ENCODE data around the gene CDK14. TPM values are rescaled to one million over a fixed set of nuclear protein-coding genes. Genes with fewer than 3 reads are reported as not detected.

CDK14 gene
- total RNA-seq, 1 donor from 2014 or later: 64.6 TPM

- no peaks in the 10 kb centered on the region for H3K4me1 Mint-ChIP-seq
- DNase-seq (ENCODE audit: low spot score in 2 of 2, unreplicated experiment in 2 of 2): no peak
- no peaks in the 10 kb centered on the region for H3K27me3 Mint-ChIP-seq (ENCODE audit: low read depth)
- H3K36me3 Mint-ChIP-seq: peaks cover 28% of the 10 kb centered on the region
- peaks cover 20% of the 10 kb centered on the region for H3K9me3 Mint-ChIP-seq
- TF ChIP-seq CTCF (IDR thresholded peaks at IDR 0.05; ENCODE audit: unreplicated experiment): no peak
- H3K27ac Mint-ChIP-seq: no peak overlapping the region
- H3K4me3 Mint-ChIP-seq: no peak overlapping the region
Measured at GRCh38 chr7:90833443-90833842, 237.3 kb downstream of the CDK14 start.

GRCh38 chr7:90834771-90835170 lies 238.7 kb downstream of the CDK14 start:
- no peaks in the 10 kb centered on the region for H3K4me1 Mint-ChIP-seq
- H3K9me3 Mint-ChIP-seq: peaks cover 20% of the 10 kb centered on the region
- H3K36me3 Mint-ChIP-seq: peaks cover 31% of the 10 kb centered on the region
- no peak overlapping the region for H3K4me3 Mint-ChIP-seq
- no peak for DNase-seq (ENCODE audit: low spot score in 2 of 2, unreplicated experiment in 2 of 2)
- H3K27me3 Mint-ChIP-seq (ENCODE audit: low read depth): no peaks in the 10 kb centered on the region
- no peak for TF ChIP-seq CTCF (IDR thresholded peaks at IDR 0.05; ENCODE audit: unreplicated experiment)
- no peak overlapping the region for H3K27ac Mint-ChIP-seq

GRCh38 chr7:90835861-90836260 lies 239.7 kb downstream of the CDK14 start:
- no peak for TF ChIP-seq CTCF (IDR thresholded peaks at IDR 0.05; ENCODE audit: unreplicated experiment)
- peaks cover 26% of the 10 kb centered on the region for H3K36me3 Mint-ChIP-seq

GRCh38 chr7:90836937-90837336 lies 240.8 kb downstream of the CDK14 start:
- Mint-ChIP-seq H3K9me3 (peaks cover 13% of the 10 kb centered on the region), H3K27ac (no peak overlapping the region), H3K4me1 (no peaks in the 10 kb centered on the region), H3K4me3 (no peak overlapping the region), H3K27me3 (ENCODE audit: low read depth) (no peaks in the 10 kb centered on the region), H3K36me3 (peaks cover 19% of the 10 kb centered on the region)
- no peak for DNase-seq (ENCODE audit: low spot score in 2 of 2, unreplicated experiment in 2 of 2)
- no peak for TF ChIP-seq CTCF (IDR thresholded peaks at IDR 0.05; ENCODE audit: unreplicated experiment)

More at GRCh38 chr7:90835861-90836260, 239.7 kb downstream of the CDK14 start:
- Mint-ChIP-seq H3K9me3 (peaks cover 15% of the 10 kb centered on the region), H3K4me3 (no peak overlapping the region), H3K27me3 (ENCODE audit: low read depth) (no peaks in the 10 kb centered on the region), H3K27ac (no peak overlapping the region), H3K4me1 (no peaks in the 10 kb centered on the region)
- DNase-seq (ENCODE audit: low spot score in 2 of 2, unreplicated experiment in 2 of 2): no peak

- peaks cover 13% of the 10 kb centered on the region for H3K9me3 Mint-ChIP-seq
- H3K4me3 Mint-ChIP-seq: no peak overlapping the region
- H3K27ac Mint-ChIP-seq: no peak overlapping the region
- DNase-seq (ENCODE audit: low spot score in 2 of 2, unreplicated experiment in 2 of 2): no peak
- TF ChIP-seq CTCF (IDR thresholded peaks at IDR 0.05; ENCODE audit: unreplicated experiment): no peak
- H3K36me3 Mint-ChIP-seq: peaks cover 19% of the 10 kb centered on the region
- no peaks in the 10 kb centered on the region for H3K27me3 Mint-ChIP-seq (ENCODE audit: low read depth)
- no peaks in the 10 kb centered on the region for H3K4me1 Mint-ChIP-seq
Measured at GRCh38 chr7:90838799-90839198, 242.7 kb downstream of the CDK14 start.

- peaks cover 4% of the 10 kb centered on the region for H3K4me1 Mint-ChIP-seq
- no peaks in the 10 kb centered on the region for H3K27me3 Mint-ChIP-seq (ENCODE audit: low read depth)
- no peak for DNase-seq (ENCODE audit: low spot score in 2 of 2, unreplicated experiment in 2 of 2)
- H3K4me3 Mint-ChIP-seq: no peak overlapping the region
- no peak overlapping the region for H3K27ac Mint-ChIP-seq
- H3K9me3 Mint-ChIP-seq: peaks cover 13% of the 10 kb centered on the region
- peaks cover 19% of the 10 kb centered on the region for H3K36me3 Mint-ChIP-seq
- TF ChIP-seq CTCF (IDR thresholded peaks at IDR 0.05; ENCODE audit: unreplicated experiment): no peak
Measured at GRCh38 chr7:90839316-90839715, 243.2 kb downstream of the CDK14 start.
